ENCODE measurements around the gene ERAL1. TPM values are rescaled to one million over a fixed set of nuclear protein-coding genes. Genes with fewer than 3 reads are reported as not detected.

The ERAL1 gene
- total and polyA plus RNA-seq, 2 of the 8 experiments (the other 6 are each of a cell fraction or from before 2014, with no cell fraction given) = 67.8 to 122 TPM

GRCh38 chr17:28874750-28875149, 19.9 kb downstream of the ERAL1 start:
- no peak overlapping the region for H2AFZ ChIP-seq (ENCODE audit: low read length)
- no peak overlapping the region for H2BK5ac ChIP-seq (ENCODE audit: low read depth, low read length)
- peaks cover 0 to 5% (median under 1%) of the 10 kb centered on the region in 4 experiments; a peak in 2 of 8 replicates for H3K36me3 ChIP-seq (ENCODE audit: control insufficient read depth in 2 of 4, insufficient read depth in 4 of 4, low read length in 3 of 4)
- no peak overlapping the region for H2BK12ac ChIP-seq (ENCODE audit: low read depth, low read length)
- no peak overlapping the region for H3K27ac ChIP-seq (ENCODE audit: low read depth, low read length)
- WGBS, 2 experiments (ENCODE audit: extremely low coverage in 1 of 2, insufficient coverage in 1 of 2, insufficient read length in 1 of 2, insufficient replicate concordance in 2 of 2, low coverage in 1 of 2, low lambda C conversion rate in 2 of 2, missing lambda C conversion rate in 1 of 2) = 97% methylated on average over 3 of the region's 3 CpGs; no CpG with 5 or more reads in 1 of the 2 experiments
- H3K4me3 ChIP-seq (ENCODE audit: extremely low read depth in 1 of 4, insufficient read depth in 2 of 4, low read depth in 3 of 4, low read length in 4 of 4) = no peak overlapping the region
- peaks cover 0 to 1% of the 10 kb centered on the region in 2 experiments for H4K20me1 ChIP-seq (replicated peaks in 1 of 2; ENCODE audit: control insufficient read depth in 1 of 2, insufficient read depth in 2 of 2, low read length in 2 of 2)
- H4K91ac ChIP-seq (replicated peaks; ENCODE audit: insufficient read length, low read length) = no peak overlapping the region
- H2BK20ac ChIP-seq (ENCODE audit: low read length) = no peak overlapping the region
- DNase-seq (ENCODE audit: low read depth in 1 of 2, low spot score in 2 of 2) (no peak), FAIRE-seq (no peak)
- H3K4me2 ChIP-seq (ENCODE audit: insufficient read depth in 1 of 2, low read depth in 2 of 2, low read length in 2 of 2) = no peak overlapping the region
- no peak overlapping the region for H3K23ac ChIP-seq (ENCODE audit: insufficient read length)
- no peak overlapping the region for H3K14ac ChIP-seq (ENCODE audit: insufficient read length)
- no peak overlapping the region for H3K18ac ChIP-seq (ENCODE audit: extremely low read depth, low read length)
- H4K5ac ChIP-seq (ENCODE audit: insufficient read length, low read depth, low read length) = no peak overlapping the region
- H2AK5ac ChIP-seq (ENCODE audit: low read depth, low read length) = no peak overlapping the region
- CTCF ChIA-PET (ENCODE audit: partially characterized antibody) = interaction anchor here (0.6 to 1.8 kb wide), 12 partner anchors 9 to 264 kb away, joined by 3 to 8 read pairs (median 4); no protein-coding TSS in a partner anchor
- no peaks in the 10 kb centered on the region for H3K79me1 ChIP-seq (ENCODE audit: low read depth, low read length)
- H3K56ac ChIP-seq (replicated peaks; ENCODE audit: insufficient read length, low read depth, low read length) = no peak overlapping the region
- no peak overlapping the region for H2BK120ac ChIP-seq (replicated peaks; ENCODE audit: low read depth, low read length)
- no peaks in the 10 kb centered on the region; a peak in 2 of 7 replicates for H3K4me1 ChIP-seq (replicated peaks in 1 of 4; ENCODE audit: control insufficient read depth in 3 of 4, insufficient read depth in 4 of 4, low read length in 3 of 4)
- no peak overlapping the region for H2BK15ac ChIP-seq (ENCODE audit: low read length)
- H3K79me2 ChIP-seq (ENCODE audit: control insufficient read depth in 1 of 2, insufficient read depth in 2 of 2, low read length in 2 of 2) = no peaks in the 10 kb centered on the region
- H3K9ac ChIP-seq (replicated peaks in 1 of 4; ENCODE audit: extremely low read depth in 1 of 4, low read depth in 3 of 4, low read length in 3 of 4) = no peak overlapping the region
- H4K8ac ChIP-seq (ENCODE audit: extremely low read depth, insufficient read depth, low read length) = no peak overlapping the region
- H3K27me3 ChIP-seq (replicated peaks in 1 of 4; ENCODE audit: control insufficient read depth in 3 of 4, extremely low read depth in 1 of 4, insufficient read depth in 3 of 4, low read length in 3 of 4) = peaks cover 0 to 4% (median 0%) of the 10 kb centered on the region in 4 experiments; a peak in 2 of 7 replicates
- TF ChIP-seq SAP30 (IDR thresholded peaks at IDR 0.05; ENCODE audit: insufficient read depth, insufficient replicate concordance, low read length) = no peak
- H3K23me2 ChIP-seq (ENCODE audit: low read depth, low read length) = no peaks in the 10 kb centered on the region
- no peak overlapping the region for H3K4ac ChIP-seq (replicated peaks; ENCODE audit: insufficient read length, low read depth, low read length)
- POLR2A ChIA-PET (ENCODE audit: partially characterized antibody) = interaction anchor here (0.8 to 1.6 kb wide), 5 partner anchors 10 to 128 kb away, joined by 3 read pairs; no protein-coding TSS in a partner anchor
- no peaks in the 10 kb centered on the region for H3K9me3 ChIP-seq (ENCODE audit: insufficient read depth in 2 of 2, low read depth in 1 of 2, low read length in 1 of 2)

All from H1 (cell line).